ENCODE measurements around the gene C2.
"Not testable (repeated sequence)": the region's sequence is repeated elsewhere in the genome, so short reads cannot be mapped to it uniquely, and the experiment has no call there.

The C2 gene

GRCh38 chr6:31961616-31962015 is 34.1 kb downstream of the C2 start:
- DNase-seq = no peak

DNA sequence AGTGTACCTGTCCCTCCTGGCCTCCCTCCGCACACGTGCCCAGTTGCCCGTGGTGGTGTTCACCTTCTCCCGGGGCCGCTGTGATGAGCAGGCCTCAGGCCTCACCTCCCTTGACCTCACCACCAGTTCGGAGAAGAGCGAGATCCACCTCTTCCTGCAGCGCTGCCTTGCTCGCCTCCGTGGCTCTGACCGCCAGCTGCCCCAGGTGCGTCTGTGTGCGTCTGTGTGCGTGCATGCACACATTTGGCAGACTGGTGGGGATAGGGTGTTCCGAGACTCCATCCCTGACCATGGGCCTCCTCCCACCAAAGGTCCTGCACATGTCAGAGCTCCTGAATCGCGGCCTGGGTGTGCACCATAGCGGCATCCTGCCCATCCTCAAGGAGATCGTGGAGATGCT is 36.4 kb downstream of the C2 start:
- no peak for DNase-seq

GRCh38 chr6:31965700-31966099 is 38.2 kb downstream of the C2 start:
- DNase-seq = no peak

DNA sequence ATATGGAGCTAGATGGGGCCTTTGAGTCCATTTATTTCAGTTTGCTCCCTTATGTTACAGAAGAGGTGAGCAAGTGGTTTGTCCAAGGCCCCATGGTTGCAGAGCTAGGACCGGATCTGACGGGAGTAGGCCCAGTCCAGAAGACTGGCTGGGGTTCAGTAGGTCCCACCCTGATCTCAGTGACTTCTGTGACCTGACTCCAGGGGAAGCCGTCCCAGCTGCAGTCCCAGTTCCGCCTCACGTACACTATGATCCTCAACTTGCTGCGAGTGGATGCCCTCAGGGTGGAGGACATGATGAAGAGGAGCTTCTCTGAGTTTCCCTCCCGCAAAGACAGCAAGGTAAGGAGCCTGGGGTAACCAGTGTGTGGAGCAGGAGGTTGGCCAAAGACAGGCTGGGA is 39.0 kb downstream of the C2 start:
- no peak for DNase-seq

DNA sequence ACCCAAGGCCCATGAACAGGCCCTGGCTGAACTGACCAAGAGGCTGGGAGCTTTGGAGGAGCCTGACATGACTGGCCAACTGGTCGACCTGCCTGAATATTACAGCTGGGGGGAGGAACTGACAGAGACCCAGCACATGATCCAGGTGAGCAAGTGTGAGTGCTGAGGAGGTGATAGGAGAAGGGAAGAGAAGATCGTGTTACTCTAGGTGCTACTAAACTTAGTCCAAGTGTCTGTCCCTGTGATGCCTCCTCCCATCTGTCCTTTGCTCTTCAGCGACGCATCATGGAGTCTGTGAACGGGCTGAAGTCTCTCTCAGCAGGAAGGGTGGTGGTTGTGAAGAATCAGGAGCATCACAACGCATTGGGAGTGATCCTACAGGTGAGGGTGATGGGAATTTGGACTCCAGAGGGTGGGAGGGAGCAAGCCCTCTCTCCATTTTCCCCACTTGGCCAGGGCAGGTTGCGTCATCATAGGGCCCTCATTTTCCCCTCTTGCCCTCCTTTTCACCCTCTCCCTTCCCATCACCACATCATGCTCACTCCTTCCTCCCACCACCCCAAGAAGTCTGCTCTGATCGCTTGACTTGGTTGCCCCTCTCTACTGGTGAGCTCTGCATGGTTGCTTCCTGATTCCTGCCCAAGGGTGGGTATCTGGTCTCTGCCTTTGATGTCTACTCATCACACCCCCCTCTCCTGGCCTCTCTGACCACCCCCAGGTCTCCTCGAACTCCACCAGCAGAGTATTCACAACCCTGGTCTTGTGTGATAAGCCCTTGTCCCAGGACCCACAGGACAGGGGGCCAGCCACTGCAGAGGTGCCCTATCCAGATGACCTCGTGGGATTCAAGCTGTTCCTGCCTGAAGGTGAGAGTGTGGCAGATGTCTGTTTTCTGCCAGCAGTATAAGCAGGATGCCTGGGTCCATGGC is 39.7 kb downstream of the C2 start:
- DNase-seq = no peak

DNA sequence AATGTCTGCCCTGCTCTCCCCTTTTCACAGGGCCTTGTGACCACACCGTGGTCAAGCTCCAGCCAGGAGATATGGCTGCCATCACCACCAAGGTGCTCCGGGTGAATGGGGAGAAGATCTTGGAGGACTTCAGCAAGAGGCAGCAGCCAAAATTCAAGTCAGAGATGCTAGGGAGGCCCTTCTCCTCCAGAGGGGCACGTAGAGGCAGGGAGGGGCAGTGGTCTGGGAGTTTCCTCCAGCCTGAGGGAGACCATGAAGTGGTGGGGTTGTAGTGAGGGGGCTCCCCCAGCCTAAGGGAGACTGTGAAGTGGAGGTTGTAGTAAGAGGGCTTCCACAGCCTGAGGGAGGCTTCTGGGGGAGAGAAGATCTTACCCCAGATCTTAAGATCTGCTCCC is 40.4 kb downstream of the C2 start:
- no peak for DNase-seq

GRCh38 chr6:31968326-31968725 is 40.8 kb downstream of the C2 start:
- DNase-seq = no peak

DNA sequence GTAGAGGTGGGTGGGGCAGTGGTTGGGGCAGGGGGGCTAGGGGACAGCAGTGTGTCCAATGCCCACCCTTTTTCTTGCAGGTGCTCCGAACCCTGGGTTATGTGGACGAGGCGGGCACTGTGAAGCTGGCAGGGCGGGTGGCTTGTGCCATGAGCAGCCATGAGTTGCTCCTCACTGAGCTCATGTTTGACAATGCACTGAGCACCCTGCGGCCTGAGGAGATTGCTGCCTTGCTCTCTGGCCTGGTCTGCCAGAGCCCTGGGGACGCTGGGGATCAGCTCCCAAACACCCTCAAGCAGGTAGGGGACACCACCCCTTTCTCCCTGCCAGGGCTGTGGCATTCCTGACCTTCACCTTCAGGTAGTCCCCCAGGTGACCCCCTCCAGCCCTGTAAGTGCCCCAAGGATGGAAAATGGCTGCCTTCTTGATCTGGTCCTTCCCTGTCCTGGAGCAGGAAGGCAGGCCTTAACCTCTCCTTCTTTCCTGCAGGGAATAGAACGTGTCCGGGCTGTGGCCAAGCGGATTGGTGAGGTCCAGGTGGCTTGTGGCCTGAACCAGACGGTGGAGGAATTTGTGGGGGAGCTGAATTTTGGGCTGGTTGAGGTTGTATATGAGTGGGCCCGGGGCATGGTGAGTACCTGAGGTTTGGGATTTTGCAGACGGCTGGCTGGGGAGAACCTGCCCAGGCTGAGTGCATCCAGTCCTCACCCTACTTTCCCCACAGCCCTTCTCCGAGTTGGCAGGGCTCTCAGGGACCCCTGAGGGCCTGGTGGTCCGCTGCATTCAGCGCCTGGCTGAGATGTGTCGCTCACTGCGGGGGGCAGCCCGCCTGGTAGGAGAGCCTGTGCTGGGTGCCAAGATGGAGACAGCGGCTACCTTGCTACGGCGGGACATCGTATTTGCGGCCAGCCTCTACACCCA is 41.5 kb downstream of the C2 start:
- no peak for DNase-seq

GRCh38 chr6:31969712-31970603 is 42.4 kb downstream of the C2 start:
- no peak for DNase-seq

DNA sequence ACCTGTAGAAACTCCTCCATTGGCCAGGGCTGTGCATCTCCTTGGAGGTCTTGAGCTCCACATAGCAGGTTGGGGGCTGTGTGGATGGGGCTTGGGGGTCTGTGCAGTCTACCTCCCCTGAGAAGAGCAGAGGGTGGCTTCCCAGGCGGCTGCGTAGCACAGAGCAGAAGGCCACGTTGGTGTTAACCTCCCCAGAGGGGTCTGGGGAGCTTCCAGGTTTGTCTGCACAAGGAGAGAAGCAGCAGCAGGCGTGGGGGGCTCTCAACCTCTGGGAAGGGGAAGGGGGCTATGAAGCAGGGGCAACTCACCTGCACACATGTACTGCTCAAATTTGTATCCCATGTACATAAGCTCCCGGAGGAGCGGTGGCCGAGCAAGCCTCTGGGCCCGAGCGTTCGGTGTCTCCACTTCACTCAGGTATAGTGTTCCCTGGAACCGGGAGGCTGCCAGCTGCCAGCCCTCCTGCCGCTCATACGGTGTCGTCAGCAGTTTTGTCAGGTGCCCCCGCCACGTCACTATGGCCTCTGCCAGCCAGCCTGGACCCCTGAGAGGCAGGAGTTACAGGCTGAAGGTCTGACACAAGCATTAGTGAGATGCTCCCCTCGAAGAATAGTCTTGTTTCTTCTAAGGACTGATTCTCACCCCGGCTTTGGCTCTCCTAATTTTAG is 43.2 kb downstream of the C2 start:
- DNase-seq = no peak

DNA sequence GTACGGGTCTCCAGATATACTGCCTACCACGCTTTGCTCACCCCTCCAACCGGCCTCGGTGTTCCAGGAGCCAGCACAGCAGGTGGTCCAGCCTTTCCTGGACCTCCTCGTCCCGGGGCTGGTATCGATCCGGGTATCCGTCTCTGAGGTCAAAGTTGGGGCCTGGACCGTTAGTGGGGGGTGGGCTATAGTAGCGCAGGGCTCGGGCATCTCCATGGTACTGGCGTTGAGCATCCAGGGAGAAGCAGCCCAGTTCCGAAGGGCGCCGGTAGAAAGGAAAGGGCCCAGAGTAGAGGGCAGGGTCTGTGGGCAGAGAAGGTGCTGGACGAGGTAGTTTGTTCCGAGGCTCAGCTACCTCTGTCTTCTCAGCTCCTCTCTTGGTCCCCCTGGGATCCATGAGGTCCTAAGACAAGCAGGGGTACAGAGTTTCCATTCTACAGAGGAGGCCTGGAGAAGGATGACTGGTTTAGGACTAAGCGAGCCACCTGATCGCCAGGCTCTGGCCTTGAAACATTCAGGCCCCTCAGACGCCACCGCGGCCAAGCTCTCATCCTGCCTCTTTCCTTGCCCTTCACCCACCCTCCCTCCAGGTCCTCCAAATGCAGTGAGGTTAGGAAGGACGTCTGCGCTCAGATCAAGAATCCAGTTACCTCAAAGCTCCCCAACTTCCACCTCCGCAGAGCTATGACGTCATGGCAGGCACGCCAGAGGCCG is 43.9 kb downstream of the C2 start:
- no peak for DNase-seq

- DNase-seq = peak; percentile 85
These were observed 44.6 kb downstream of the C2 start, which contains the start of gene DXO for GRCh38 chr6:31971993-31972708. Gene DXO, minus strand, starts transcription at chr6:31972138. Its CDS starts 463 bp downstream, at chr6:31971675.

DNA sequence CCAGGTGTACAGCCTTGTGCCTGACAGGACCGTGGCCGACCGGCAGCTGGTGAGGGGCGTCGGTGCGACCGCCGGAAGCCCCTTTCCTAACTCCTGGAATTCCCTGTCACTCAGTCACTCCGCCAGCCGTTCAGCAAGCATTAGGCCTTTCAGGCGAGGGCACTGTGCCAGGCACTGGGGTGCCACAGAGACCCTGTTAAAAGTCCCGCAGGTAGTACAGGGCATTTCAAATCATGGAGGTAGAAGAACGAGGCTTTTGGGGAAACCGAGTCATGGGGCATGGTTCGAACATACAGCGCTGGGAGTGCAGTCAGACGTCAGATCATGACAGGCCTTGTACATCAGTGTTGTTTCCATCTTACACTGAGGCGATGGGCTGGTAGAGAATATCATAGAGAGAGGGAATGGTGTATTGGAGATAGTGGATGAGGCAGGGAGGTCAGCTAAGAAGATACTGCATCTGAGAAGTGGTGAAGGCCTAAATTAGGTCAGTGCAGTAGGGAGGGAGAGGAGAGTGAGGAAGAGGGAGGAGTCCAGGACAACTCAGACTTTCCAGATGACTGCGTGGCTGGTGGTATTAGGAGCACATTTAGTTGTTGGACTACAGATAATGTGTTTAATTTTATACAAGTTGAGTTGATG is 45.3 kb downstream of the C2 start:
- DNase-seq = no peak

GRCh38 chr6:31976065-31976464 is 48.5 kb downstream of the C2 start:
- DNase-seq = not testable (repeated sequence)

DNA sequence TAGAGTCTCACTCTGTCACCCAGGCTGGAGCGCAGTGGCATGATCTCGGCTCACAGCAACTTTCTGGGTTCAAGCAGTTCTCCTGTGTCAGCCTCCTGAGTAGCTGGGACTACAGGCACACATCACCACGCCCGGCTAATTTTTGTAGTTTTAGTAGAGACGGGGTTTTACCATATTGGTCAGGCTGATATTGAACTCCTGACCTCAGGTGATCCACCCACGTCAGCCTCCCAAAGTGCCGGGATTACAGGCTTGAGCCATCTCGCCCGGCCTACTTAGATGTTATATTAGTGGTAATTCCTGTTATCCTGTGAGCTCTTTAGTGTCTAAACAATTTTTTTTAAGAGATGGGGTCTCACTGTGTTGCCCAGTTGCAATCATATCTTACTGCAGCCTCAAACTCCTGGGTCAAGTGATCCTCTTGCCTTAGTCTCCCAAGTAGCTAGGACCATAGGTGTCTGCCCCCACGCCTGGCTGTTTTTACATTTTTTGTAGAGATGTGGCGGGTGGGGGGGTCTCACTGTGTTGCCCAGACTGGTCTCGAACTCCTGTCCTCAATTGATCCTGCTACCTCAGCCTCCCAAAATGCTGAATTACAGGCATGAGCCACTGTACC is 50.4 kb downstream of the C2 start:
- no peak for DNase-seq

DNA sequence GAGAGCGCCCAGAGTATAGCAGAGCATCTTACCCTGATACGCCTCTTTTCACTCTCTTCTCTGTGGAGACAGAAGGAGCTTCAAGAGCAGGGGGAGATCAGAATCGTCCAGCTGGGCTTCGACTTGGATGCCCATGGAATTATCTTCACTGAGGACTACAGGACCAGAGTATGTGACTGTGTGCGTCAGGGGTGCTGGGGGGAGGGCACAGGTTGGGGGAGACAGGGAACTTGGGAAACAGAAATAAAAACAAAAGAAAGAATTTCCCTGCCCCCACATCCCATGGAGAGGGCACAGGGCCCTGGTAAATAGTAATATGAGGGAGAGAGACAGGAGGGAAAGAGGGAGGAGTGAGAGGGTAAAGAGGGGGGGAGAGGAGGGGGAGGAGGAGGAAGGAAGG is 51.3 kb downstream of the C2 start:
- no peak for DNase-seq

- DNase-seq = no peak
These were observed 51.9 kb downstream of the C2 start for GRCh38 chr6:31979238-31979898.

DNA sequence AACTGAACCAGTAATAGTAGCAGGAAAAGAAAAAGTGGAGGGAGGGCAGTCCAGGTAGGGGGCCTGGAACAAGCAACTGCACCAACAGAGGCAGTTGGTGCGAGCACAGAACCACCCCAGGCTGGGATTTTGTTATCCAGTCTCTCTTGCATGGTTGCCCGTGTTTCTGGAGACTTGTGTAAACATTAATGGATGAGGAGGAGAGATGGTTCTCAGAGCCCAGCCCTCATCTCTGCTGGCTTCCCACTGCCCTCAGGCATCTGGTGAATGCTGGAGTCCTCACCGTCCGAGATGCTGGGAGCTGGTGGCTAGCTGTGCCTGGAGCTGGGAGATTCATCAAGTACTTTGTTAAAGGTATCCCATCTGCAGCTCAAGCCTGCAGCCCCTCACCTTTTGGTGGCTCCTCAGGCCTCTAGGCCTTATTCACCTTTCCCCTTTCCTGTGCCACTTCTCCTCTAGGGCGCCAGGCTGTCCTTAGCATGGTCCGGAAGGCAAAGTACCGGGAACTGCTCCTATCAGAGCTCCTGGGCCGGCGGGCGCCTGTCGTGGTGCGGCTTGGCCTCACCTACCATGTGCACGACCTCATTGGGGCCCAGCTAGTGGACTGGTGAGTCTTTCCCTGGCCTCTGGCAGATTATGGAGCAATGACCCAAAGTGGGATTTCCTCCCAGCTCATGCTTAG is 52.8 kb downstream of the C2 start:
- DNase-seq = not testable (repeated sequence)

GRCh38 chr6:31980998-31981397 is 53.5 kb downstream of the C2 start:
- not testable (repeated sequence) for DNase-seq
